HG03378 (cell line): Measurements from ENCODE around the gene ZXDC.

Source experiments
- ATAC-seq: cut with Tn5 transposase; IDR thresholded peaks from one replicate; pipeline ENCODE4 v1.9.1; 2021; ENCODE audit warnings: mild to moderate bottlenecking, moderate library complexity; ENCODE audit not compliant: unreplicated experiment

Gene ZXDC

DNA sequence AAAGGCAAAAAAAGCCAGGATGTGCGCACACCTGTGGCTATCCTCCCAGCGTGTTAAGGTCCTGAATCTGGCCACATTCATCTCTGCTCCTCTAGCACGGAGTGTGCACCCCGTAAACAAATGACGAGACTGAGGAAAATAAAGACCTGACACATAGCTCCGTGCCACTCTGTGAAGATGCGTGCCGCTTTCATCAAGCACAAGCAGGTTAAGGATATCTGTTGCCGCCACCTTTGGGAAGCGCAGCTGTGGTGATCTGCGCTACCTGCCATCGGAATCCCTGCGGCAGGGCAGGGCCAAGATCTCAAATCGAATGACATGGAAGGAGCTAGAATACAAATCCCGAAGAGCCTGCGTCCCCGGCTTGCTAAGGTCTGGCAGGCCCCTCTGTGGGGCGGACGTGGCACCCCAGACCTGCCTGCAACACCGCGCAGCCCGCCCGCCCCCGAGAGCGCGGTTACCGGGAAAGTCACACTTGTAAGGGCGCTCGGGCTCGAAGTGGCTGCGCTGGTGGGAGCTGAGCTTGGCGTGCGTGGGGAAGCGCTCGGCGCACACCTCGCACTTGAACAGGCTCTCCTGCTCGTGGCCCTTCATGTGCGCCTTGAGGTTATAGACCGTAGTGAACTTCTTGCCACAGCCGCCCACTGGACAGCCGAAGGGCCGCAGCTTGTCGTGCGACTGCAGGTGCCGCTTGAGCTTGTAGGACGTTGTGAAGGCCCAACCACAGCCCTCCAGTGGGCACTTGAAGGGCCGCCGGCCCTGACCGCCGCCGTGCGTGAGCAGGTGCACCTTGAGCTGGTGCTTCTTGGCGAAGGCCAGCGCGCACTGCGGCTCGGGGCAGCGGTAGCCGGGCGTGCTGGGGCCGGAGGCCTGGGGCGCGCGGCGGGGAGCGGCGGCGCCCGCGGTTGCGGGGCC, 936 bp downstream of the ZXDC start:
- ATAC-seq = peak; percentile 22

DNA sequence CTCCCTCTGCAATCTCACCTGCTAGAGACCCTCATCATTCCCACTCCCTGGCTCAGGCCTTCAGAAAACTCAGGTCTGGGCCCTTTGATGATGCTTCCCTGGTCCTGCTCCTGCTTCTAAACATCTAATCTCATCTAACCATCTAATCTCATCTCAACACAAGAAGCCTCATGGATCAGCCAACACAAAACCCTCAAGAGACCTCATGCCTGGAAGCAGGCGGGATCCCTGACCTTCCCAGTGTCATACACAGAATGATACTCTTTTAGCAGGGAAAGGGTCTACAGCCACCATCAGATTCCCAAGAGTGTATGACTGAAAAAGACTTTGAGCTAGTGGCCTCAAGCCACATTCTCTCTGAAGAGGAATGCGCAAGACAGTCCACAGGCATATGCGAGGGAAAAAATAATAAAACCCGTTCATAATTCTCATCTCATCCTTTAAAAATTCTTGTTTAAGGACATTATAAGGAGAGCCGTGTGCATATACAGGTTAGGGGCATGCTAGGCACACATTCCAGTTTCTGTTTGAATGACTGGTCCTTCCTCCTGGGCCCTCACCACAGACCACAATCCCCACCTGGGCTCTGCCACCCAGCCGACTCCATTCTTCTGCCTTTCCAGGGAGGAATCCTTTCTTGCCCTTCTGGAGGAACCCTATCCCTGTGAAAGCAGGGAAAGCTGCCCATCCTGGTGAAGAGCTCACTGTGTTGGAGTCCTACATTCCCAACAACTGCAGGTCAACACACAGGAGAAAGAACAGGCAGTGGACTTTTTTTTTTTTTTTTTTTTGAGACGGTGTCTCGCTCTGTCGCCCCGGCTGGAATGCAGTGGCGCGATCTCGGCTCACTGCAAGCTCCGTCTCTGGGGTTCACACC, 2.2 kb downstream of the ZXDC start:
- ATAC-seq = no peak

DNA sequence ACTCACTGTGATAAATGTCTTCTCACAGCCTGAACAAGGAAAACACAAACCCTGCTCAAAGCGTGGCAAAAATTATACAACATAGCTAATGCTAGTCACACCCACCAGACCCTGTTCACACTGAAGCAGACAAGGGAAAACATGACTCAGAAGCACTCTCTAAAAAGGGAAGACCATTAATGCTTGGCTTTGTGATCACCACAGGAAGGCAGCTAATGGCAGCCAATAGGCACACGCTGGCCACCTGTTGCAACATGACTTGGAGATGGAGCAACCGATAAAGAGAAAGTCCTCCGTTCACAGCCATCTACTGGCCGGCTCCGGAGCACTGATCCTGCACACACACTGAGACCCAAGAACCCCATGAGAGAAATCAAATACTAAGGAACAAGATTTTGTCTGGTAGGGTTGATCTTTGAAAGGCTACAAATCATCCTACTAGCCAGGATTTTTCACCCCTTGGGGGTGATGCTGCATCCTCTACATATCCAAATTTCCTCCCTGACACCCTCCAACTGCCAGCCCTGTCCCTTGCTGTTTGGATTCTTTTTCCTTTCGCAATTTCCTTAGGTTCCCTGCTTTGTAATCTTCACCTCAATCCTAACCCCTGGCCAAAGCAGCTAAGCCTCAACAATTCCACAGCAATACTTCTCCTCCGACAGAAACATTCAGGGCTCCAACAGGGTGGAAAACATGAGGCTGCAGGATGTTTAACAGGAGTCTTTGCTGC, 3.2 kb downstream of the ZXDC start:
- no peak for ATAC-seq

DNA sequence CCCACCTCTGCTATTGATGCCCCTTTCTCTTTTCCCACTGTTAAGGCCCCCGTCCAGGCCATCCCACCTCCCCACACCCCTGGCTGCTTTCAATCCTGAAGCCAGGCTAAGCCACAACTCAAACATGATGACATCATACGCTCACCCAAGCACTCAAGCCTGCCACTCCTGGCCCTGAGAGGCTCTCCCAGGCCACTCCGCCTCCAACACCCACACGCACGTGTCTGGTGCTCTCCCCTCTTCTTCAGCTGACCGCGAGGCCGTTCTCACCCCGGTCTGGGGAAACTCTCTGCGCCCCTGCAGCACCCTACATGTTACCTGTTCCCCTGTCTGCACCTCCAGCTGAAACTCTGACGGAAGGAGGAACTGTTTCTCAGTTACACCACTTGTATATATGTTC, 6.2 kb downstream of the ZXDC start:
- ATAC-seq = no peak

DNA sequence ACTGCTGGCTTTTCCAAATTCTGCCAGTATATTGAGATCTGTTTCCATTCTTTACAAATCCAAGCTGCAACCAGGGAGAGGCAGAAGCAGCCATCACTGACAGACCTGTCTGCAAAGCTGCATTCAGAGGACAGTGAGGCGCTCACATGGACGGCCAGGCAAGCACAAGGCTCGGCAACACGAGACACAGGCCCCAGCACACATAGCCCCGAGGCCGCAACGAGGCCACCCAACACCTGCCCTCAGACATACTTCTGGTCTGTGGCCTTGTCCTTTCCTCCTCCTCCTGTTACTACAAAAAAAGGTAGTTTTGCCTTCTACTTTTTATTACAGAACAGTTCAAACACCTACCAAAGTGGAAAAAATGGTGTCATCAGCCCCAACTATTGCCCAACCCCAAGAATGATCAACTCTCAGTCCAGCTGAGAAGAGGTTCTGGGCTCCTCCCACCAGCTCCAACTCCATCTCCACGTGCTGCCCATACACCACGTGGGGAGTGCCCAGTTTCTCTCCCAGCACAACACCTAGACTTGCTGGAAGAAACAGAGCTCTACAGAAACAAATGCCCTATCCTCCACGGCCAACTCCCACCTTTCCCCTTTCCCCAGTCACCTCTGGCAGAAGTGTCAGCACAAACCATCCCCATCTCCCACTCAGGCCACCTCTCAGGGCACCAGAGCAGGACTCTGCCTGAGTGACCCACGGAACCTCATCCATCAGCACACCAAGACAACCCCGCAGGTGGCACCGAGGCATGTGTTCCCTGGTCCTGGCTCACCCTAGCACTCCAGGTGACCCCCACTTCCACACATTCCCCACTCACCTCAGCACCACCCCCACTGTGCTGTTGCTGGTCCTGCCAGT, 7.4 kb downstream of the ZXDC start:
- no peak for ATAC-seq

DNA sequence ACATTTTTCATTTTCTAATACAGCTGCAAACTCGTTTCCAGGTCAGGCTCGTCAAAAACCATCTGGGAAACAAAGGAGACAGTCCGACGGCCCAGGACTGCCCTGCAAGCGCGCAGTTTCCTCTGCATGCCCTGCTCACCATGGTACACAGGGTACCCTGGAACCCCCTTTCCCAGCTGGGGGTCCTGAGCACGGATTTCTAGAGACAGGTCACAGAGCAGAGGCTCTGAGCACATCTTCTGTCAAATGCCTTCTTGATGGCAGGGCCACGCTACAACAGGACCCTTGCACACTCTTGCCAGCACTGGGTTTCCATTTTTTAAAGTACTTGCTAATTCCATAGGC, 8.1 kb downstream of the ZXDC start:
- no peak for ATAC-seq

DNA sequence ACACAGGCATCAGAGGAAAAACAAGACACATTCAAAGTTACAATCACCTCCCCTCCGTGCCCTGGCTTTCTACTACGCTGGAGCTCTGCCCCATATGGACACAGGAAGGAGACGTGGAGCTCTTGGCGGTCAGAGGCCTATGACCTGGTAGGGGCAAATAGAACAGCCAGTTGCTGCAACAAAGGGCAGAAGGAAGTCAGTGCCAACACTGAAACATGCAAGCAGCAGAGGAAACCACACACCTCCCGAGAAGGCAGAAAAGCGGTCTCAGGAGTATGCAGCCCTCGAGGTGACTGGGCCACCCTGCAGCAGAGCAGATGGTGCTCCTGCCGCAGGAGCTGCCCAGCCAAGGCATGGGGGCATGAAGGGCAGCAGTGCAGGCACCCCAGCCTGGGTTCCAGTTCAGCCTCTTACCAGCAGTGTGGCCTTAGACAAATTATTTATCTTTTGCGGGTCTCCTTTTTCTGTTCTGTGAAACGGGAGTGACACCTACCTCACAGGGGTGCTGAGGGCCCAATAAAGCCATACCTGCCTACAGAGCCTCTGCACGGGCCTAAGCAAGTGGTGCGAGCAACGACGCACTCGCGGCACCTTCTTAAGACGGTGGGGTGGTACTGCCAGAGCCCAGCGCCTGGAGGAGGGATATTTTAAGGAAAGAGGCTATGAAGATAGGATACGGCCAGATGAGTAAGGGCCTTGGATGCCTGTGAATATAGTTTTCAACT, 8.6 kb downstream of the ZXDC start:
- ATAC-seq = no peak

DNA sequence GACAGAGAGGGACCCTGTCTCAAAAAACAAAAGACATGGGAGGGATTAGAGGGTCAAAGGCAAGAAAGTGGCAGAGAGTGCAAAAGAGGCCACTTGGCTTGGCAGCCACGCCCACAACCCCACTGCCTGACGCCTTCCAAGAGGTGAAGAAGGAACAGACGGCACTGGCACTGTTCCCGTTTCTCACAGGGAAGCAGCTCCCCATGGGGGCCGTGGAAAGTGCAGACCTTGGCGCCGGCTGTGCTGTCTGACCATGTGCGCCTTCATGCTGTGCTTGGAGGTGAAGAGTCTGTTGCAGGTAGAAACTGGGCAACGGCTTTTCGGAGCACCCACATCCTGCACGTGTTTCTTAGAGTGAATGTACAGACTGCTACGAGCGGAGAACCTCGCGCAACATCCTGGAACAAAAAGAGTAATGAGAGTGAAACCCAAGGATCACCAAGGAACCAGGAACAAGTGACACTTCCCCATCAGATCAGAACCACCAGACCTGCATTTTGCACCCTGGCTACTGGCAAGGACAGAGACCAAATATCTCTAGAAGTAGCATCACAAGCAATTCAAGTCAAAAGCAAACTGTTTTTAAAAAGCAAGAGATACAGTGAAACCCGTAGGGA, 9.7 kb downstream of the ZXDC start:
- ATAC-seq = no peak

DNA sequence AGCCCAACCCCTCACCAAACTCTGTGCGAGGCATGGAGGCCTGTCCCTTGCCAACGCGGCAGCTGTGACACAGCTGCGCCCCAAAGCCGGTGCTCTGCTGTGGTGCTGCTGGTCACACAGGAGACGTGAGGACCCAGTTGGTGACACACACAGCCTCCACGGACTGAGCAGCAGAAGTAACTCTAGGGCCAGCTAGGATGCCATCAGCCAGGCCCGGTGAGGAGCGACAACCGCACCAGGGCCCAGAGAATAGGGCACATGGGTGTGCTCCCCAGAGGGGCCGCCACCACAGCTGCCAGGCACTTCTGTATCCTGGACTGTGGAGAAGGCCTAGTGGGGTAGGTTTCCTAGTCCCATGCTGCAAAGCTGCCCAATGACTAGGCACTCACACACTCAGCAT, 10.7 kb downstream of the ZXDC start:
- ATAC-seq = no peak

DNA sequence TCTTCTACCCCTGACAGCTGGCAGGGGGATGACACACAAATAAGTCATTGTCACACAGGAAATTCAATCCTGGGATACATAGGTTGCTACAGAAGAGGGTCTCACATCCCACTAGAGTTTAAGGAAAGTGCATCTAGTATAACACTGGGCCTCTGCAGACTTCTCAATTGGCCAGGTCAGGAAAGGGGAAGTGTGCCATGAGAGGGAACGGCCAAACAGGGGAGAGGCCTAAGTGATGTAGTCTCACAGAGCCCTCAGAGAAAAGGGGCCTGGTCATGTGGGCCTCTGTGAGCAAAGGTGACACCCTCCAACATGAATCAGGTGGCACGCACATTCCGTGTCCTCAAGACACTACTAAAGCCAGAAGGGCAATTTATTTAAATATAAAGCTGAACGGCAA, 11.2 kb downstream of the ZXDC start:
- no peak for ATAC-seq

DNA sequence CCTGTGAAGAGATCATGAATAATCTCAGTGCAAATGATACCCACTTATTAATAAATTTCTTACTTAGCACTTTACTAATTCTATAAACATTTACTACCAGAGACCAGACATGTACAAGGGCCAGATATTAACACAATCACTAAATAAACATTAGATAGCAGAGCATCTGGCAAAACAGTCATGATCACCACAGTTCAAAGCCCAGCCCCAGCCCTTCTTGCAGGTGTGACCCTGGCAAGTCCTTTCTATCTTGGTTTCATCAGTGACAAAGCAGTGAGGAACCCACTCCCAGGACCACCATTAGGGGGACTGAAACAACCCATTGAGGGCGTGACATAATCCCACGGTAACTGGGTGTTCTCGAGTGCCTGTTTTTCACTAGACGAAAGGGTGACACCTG, 11.6 kb downstream of the ZXDC start:
- no peak for ATAC-seq

DNA sequence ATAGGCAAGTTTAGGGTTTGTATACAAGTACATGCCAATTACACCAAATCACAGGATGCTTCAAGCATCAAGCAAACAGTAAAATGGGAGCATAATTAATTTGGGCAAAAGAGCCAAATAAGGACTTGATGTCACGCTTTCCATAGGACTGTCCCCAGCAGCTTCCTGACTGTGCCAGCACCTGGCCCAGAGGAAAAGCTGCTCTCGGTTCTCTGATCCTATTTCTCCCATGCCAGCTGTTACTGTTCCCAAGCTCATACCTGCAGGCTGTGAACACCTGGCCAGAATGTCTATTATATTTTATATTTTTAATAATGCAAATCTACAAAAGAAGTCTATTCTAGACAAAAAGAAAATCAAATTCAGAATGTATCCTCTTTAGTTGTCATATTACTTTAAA, 12.2 kb downstream of the ZXDC start:
- no peak for ATAC-seq

DNA sequence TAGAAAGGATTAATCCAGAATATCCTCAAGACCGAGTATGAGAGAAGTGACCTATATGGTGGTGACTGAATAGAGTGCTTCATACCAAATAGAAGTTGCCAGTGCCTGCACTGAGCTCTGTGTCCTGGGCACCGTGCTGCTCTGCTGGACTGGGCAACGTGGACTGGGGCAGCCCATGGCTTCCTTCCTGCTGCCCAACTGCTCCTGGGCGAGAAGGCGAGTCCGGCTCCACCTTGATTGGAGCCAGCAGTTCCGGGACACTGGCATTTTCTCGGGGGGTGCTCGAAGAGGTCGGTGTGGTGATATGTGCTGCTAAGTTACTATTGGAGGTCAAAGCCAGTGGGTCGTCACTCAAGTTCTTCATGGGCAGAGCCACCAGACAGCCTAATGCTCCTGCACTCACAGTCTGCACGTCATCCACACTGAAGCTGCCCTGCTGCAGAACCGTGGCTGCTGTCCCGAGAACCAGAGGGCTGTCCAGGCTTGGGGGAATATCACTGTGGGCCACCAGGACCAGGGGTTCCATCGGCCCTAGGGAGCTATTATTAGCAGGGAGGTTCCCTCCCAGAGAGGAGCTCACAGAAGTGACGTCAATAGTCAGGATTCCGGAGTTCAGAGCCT, 14.1 kb downstream of the ZXDC start:
- ATAC-seq = no peak

DNA sequence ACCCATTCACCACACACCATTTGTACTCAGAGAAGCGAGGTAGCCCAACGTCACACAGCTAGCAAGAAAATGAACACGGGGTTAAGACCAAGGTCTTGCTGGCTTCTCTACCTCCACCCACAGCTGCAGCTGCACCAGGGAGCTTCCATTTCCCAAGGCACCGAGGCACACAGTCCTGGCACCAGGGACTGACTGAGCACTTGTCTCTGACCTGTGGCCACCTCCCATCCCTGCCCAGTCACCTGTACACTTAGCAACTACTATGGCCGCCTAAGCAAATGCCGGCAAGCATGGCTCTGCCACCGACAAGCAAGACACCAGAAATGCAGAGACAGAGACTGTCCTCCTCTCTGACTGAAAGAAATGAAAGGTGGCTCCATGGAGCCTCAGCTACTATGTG, 15.3 kb downstream of the ZXDC start:
- no peak for ATAC-seq

DNA sequence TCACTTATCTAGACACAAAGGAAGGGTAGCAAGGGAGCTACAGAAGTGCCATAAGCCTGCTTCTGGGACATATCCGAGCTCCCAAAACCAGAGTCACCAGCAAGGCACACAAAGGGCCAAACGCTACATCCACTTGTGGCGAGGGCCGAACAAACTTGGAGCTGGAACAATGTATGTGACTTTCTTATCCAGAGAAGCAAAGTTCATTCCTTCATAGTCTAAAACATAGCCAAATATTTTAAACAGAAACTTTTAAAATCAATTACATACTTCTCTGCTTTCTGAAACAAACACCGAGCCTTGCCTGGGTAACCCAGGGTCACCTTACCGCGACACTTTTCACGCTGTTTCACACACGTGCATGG, 15.9 kb downstream of the ZXDC start:
- no peak for ATAC-seq

DNA sequence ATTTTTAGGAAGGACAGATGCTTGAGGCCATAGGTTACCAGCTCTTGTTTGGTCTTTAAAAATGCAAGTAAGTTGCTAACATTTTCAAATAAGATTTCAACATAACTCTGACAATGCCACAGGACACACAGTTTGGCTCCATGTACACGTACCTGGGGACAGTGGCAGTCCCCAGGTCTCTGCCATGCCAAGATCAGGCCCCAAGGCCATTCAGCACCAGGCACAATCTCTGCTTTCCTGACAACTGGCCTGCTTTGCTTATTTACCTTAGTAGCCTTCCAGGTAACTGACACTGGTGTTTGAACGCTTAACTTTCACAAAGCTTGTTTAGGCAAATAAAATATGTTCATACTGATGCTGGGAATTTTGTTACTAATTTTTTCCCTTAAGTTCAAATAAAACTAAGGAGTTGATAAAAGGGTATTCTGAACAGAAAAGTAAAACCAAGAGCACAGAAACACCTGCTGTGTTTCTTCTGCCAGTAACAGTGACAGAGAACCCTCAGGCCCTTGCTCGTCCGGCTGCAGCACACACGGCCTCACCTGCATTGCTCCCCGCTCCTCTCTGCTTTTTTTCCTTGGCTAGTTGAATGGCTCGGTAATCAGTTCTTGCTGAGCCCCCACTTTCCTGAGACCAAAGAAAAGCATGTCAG, 16.5 kb downstream of the ZXDC start:
- ATAC-seq = no peak

DNA sequence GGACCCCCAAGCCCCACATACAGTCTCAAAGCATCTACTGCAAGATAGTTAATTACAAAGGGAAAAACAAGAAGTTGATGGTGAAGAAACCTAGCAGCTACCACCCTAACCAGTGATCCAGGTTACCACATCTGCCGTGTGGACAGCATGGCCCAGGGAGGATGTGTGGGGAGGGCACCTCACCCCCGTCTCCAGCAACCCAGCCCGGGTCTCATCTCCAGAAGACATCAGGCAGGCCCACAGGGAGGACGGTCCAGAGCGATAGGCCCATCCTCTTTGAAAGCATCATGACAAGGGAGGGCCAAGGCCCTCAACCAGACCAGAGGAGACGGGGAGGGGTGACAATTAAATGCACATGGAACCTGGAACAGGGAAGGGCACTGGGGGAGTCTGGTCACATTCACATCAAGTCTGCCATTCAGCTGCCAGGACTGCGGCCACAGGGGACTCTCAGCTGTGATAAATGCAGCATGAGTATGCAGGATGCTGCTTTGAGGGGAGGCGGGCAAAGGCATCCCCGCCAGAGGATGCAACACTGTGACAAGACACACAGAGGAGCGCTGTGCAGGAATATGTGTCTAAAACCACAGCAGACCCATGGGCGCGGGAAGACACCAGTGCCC, 18.8 kb downstream of the ZXDC start:
- no peak for ATAC-seq

DNA sequence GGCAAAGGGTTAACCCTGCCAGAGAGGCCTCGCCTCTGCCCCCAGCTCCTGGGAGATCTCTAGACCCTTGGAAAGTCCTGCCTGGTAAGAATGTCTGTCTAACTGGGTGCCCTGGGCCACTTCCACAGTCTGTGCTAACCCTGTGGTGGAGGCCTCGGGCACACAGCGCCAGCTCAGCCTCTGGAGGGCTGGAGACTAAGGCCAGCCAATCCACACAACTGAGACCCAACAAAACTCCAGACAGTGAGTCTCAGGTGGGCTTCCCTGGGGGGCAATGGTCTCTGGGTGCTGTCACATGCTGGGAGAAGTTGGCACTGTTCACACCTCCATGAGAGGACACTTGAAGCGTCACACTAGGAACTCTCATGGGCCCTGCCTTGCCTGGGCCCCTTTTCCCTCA, 19.5 kb downstream of the ZXDC start:
- ATAC-seq = no peak
